Stimulated activated CD4-positive, alpha-beta T cell treated with anti-CD3 and anti-CD28 coated beads, TNF-alpha, amount 100 ng/mL, for 24 hours (primary cell): ENCODE results near the gene NTNG1.

Source experiments
- DNase-seq, 3 experiments: peaks; one replicate each; pipeline ENCODE4 v3.0.0-alpha.2; 2020; ENCODE audit warnings: low read depth in 3 of 3

The NTNG1 gene

DNA sequence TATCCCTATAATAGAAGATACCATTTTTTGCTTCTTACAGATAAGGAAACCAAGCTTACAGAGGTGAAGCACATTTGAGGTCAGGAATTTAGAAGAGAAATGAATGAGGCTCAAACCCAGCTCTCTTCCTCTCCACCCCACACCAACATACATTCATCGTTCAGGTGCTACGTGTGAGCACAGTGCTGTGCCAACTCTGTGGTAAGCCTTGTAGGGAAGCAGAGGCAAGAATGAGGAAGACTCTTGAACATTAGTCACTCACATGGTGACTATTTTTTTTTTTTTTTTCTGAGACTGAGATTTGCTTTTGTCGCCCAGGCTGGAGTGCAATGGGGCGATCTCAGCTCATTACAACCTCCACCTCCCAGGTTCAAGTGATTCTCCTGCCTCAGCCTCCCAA, 314.0 kb downstream of the NTNG1 start:
- DNase-seq, result no peak

DNA sequence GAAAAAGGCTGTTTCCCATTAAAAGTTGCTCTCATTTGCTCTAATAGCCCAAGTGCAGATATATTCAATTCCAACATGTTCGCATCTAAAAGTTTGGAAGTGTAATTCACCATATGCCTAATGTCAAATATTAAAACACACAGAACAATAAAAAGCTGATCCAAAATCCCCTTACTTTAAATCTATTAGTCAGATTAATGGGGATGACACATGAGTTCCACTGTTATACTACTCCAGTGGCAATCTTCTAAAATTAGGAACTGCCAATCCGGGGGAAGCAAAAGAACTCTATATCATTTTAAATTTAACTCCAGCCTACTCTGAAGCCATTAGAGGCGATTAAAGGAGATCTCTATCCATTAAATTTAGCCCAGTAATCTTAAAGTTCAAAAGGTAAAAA, 317.1 kb downstream of the NTNG1 start:
- no peak for DNase-seq

DNA sequence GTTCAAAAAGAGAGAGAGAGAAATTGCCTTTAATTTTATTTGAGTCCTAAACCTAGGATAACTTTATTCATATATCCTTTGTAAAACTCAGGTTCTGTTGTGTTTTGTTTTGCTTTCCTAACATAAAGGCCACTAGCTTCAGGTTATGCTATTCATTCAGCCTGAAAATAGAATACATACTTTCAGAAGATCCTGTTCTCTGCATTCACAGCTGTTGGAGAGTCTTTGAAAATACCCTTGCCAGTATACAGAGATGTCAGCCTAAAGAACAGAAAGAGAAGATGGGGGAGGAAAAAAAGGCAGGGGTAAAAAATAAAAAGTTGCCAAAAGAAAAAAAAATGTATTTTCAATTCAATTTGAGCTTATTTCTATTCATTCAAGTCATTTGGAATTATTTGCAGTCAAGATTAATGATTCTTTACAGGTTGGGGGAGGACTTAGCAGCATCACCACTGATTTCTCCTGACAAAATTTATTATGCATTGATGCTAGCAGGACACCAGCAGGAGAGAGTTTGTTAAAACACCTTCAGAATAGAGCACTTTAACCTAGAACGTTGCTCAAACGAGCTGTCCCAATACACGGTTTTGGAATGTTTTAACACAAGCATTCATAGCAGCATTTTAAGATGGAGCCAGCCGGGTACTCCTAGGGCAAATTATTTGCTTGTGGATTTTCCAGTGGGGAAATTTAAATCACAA, 318.5 kb downstream of the NTNG1 start:
- no peak for DNase-seq

DNA sequence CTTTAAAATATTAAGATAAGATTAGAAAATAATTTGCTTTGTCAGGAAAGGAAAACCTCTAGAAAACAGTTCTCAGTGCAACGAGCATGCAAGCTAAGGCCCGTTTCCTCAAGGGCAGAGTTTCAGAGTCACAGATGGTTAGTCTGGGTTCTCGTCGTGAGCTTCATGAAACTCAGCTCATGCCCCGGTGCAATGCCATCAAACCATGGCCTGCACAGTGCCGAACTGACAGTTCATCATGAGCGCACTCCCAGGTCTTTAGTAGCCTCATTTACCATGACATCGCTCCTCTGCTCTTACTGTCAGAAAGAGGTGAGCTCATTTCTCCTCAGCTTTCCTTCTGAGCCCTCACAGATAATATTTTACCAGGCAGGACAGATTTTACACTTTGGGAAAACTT, 319.2 kb downstream of the NTNG1 start:
- no peak for DNase-seq

DNA sequence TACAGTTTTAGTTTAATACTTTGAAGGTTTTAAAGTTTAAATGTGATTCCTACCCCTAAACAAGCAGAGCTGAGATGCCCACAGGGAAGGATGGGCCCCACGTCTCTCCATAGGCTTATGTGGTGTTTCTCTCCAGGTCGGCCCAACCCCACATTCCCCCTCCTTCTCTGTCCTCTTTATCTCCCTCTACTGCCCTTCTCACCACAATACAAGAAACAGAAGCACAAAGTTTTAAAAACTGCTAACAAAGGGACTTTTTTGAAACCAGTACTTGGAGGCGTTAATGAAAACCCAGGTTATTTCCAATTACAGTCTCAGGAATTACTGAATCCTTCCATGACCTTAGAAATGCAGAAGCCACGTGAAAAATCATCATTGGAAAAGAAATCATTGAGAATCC, 324.0 kb downstream of the NTNG1 start:
- DNase-seq, result no peak

DNA sequence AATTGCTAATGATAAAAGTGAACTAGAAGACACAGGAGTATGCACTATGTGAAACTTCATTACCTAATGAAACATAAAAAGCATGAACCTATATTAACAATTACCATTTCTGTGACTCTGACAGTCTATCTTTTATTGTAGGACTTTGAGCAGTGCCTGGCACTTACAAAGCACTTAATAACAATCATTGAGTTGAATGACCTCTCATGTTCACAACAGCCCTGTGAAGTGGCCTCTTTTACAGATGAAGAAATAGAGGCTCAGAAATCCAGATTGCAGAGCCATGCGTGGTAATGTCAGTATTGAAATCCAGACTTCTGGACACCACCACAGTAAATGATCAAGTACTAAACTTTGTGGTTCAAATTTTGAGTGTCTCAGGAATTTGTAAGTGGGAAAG, 326.4 kb downstream of the NTNG1 start:
- no peak for DNase-seq

DNA sequence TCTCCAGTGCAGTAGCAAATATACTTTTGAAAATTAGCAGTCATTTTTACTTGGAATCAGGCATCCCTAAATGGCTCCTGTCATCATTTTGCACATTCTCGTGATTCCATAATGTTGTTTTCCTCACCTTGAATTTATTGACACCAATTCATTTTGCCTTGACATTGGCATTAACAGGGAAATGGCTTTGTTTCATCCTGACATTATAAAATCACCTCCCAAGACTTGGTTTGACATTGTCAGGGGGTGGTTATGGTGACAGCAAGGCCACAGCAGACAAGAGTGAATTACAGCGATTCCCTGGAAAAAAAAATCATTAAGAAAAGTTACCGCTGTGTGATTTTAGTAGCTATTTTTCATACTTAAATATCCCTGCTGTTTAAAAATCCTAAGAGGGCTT, 327.0 kb downstream of the NTNG1 start:
- no peak for DNase-seq

DNA sequence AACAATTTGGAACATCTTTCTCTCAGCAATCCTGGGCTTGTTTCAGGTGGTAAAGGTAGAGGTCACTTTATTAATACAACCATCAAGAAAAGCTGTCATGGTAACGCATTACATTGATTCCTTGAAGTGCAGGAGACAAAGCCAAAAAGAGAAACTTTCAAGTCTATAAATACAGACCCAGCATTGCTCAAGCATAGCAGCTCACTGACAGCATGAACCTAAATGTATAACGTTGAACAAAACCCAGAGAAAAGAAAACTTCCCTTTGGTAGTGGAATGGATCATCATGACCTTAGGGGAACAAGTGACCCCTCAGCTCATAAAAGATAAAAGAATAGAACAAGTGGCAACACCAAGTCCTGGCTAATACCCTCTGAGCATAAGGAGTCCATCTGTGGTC, 332.2 kb downstream of the NTNG1 start:
- no peak for DNase-seq

DNA sequence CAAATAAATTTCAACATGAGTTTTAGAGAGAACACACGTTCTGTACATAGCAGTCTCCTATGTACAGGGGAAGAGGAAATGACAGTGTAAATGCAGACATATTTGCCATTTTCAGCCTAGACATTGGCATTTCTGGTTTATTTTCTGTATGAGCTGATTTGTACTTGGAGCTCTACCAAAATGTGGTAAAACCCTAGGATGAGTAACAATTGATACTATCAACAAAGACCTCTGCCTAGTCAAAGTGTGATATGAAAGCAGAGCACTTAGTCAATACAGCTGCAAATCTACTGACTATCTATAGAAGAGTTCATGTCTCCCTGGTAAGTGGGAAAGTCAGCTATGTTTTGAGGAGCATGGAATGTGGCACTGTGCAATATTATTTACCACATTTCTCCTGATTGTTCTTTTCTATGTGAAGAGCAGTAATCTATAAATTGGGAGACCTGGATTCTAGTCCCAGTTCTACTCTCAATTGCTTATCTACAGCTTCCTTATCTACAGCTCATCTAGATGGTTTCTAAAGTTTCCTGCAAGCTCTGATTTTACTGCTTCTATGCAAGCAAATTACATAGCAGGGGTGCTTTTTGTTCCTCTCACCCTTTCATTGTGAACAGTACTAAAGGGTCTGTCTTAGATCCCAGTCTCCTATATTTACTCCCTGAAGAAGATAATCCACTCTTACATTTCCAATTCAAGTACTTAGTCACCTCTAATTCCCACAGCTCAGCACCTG, 334.2 kb downstream of the NTNG1 start:
- no peak for DNase-seq

DNA sequence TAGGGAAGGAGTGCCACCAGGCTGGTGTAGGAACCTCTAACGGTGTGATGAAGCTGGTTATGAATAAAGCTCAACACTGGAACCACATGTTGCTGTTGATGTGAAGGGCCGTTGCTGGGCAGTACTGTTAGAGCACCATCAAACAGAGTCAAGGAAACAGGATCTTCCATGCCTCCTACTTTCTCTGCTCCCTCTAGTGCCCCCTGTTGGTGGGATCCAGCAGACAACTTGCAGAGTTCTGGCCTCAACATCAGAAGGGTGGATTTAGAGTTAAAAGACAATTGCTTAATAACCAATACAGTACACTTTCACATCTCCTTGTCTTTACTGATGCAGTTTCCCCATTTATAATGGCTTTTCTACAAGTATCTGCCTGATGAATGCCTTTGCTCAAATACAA, 336.4 kb downstream of the NTNG1 start:
- no peak for DNase-seq

DNA sequence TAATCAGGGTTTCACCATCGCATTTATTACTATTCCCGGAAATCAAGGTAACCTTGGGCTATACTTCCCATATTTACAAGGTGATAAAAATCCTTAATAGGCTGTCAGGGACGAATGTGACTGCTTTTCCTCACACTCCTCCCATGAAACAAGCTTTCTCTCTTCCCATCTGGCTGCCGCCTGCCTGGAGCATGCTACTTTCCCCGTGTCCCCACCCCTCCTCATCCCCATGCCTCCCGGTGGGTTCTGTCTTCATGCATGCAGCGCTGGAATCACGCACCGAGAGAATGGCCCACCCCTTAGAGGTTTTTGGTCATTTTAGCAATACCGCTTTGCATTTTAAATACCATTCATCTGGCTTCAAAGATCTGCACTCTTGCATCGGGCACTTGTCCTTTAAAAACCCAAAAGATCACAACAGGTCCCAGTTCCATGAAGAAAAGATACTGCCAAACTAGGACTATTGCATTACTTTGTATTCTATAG, 339.1 kb downstream of the NTNG1 start:
- DNase-seq, result no peak

DNA sequence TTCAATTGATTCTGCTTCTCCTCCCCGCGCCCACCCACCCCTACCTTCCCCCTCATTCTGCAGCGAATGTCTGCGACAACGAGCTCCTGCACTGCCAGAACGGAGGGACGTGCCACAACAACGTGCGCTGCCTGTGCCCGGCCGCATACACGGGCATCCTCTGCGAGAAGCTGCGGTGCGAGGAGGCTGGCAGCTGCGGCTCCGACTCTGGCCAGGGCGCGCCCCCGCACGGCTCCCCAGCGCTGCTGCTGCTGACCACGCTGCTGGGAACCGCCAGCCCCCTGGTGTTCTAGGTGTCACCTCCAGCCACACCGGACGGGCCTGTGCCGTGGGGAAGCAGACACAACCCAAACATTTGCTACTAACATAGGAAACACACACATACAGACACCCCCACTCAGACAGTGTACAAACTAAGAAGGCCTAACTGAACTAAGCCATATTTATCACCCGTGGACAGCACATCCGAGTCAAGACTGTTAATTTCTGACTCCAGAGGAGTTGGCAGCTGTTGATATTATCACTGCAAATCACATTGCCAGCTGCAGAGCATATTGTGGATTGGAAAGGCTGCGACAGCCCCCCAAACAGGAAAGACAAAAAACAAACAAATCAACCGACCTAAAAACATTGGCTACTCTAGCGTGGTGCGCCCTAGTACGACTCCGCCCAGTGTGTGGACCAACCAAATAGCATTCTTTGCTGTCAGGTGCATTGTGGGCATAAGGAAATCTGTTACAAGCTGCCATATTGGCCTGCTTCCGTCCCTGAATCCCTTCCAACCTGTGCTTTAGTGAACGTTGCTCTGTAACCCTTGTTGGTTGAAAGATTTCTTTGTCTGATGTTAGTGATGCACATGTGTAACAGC, 339.9 kb downstream of the NTNG1 start:
- no peak for DNase-seq

DNA sequence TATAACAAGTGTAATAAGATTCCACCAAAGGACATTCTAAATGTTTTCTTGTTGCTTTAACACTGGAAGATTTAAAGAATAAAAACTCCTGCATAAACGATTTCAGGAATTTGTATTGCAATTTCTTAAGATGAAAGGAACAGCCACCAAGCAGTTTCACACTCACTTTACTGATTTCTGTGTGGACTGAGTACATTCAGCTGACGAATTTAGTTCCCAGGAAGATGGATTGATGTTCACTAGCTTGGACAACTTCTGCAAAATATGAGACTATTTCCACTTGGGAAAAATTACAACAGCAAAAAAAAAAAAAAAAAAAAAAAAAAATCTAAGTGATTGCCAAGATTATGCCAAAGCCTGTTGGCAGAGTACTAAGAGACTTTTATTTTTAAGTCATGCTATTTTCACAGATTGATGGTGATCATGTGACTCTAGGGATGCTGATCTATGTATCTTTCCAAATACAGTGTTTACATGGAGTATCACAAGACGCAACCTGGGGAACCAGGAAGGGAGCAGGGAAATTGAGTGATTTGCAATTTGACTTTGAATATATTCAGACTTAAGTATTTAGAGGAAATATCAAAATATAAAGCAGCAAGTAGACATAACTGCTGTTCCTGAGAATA, 341.0 kb downstream of the NTNG1 start:
- no peak for DNase-seq

DNA sequence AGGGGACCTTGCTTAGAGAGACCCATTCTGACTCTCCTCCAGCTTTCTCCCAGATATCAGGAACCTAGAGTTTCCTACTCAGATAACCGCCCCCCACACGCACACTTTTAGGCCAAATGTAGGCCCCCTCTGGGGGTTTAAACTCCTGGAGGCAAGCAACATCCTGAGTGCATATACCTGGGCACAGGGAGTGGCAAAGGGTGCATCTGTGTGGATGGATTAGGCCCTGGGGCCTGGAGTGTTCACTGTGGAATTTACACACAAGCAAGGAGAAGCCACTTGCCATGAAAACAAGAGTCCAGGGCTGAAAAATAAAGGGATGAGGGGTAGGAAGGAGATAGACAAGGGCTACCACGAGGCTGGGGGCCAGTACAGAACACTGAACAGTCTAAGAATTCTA, 343.1 kb downstream of the NTNG1 start:
- DNase-seq, result no peak

DNA sequence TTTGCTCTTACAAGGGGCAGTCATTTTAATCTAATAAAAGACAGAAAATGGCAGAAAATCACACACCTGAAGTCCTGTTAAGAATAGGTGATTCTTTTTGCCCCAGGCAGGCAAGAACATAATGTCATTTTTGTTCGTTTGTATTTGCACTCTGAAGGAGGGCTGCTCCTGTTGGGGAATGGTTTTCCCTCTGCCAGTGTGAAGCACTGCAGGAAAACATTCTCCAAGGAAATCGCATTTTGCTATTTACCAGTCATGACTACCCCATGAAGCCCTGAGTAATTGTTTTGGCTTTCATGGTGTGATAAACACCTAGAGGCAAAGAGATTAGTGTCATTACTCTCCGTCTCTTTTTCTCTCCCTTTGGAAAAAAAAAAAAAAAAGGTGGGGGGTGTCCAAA, 345.5 kb downstream of the NTNG1 start:
- DNase-seq, result no peak

DNA sequence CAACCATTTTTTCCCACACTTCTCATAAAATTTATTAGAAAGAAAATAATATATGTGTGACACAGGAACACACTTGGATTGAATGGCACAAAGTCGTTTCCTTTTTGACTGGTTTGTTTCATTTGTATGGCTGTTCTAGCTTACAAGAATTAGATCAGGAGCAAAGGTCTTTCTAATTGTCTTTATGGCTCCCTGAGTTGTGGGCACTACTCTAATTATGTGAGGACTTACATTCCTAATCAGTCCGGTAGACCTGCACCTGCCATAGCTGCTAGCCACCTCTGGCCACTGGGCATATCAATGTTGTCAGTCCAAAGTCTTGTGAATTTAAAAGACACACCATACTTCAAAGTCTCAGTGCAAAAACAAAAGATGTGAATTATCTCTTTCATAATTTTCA, 346.7 kb downstream of the NTNG1 start:
- no peak for DNase-seq

DNA sequence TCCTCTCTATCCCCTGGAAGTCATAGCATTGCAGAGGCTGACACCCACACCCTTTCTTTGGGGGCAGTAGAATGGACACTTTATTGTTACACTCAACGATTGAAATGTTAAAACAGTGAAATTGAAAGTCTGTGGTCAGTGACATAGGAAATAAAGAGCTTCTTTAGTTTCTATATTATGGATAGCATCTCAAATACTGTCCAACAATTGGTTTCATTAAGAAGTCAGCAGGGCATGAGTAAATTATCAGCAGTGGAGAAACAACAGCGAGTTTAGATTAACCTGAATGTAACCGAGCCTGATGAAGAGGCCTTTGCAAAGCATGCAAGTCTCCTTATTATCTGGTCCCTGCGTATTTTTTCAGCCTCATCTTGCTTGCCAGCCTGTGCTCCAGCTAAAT, 350.7 kb downstream of the NTNG1 start:
- no peak for DNase-seq

DNA sequence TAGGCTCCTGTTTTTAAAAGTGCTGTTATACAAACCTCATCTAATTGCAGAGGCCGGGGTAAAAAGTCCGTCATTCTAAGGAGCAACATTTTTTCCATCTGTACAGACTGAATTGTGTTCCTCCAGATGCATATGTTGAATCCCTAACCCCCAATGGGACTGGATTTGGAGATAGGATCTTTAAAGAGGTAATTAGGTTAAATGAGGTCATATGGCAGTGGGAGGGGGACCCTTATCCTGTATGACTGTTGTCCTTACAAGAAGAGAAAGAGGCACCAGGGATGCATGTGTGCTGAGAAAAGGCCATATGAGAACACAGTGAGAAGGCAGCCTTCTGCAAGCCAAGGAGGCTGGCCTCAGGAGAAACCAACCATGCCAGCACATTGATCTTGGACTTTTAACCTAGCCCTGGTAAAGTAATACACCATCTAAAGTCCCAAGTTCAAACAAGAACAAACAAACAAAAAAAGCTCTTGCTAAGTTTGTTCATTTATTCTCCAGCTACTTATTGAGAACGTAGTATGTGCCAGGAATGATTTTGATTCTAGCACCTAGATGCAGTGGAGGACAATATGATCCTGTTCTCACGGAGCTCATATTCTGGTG, 352.4 kb downstream of the NTNG1 start:
- no peak for DNase-seq

DNA sequence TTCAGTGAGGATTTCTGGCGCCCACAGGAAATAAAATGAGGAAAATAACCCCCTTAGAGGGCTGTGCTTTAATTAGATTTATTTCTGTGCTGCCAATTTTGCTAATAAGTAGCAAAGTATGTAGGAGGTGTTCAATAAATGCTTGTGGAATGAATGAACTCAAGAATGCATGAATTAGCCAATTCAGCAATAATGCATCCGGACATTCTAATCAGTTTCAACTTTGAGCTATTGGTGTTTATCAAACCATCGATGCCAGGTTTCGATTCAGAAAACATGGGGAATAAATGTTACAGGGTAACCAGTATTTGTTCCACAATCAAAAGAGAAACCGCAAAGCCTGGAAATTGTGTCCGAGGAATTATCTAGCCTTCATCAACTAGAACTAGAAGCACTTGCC, 353.2 kb downstream of the NTNG1 start:
- no peak for DNase-seq

DNA sequence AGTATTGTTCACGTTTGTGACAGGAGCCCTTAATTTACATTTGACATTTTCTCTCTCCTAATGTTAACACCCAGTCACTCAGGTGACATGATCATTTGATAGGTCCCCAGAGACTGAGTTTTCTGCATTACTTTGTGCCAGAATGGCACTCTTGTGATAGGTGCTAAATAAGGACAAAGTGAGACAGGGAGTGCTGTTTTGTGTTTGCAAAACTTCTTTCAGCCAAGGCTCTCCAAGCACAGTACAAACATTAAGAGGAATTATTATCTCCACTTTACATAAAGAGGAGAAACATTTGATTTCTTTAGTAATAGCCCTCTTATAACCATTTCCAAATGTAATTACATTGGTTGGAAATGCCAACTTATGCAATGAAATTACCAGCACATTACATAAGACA, 355.2 kb downstream of the NTNG1 start:
- no peak for DNase-seq

DNA sequence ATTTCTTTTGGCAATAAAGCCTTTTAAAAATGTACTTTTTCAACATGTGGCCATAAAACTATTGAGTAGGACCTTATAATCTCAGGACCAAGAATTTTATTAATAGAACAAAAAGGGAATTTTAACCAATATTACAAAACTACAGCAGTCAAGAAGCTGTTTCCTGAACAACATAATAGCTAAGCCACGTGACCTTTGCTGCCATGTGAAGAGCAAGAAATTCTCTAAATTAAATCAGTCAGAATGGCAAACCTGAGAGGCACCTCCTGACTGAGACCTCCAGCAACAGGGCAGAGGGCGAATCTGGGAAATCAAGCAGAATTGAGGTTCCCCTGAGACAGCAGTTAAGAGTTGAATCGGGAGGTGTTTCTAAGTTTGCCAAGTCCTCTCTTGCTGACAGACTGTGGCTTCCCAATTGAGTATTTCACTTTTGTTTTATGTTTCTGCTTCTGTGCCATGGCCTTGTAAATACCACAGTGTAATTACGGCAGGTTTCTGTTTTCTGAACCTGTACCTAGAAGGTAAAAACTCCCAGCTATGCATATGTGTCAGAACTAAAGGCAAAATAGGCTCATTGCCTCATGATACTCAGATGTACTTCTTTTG, 358.4 kb downstream of the NTNG1 start:
- no peak for DNase-seq
